ENCODE data around the gene ZNF185. TPM values are rescaled to one million over a fixed set of nuclear protein-coding genes. Genes with fewer than 3 reads are reported as not detected.

Gene ZNF185
- total RNA-seq, 1 experiment from 2014 or later: 0.26 TPM

DNA sequence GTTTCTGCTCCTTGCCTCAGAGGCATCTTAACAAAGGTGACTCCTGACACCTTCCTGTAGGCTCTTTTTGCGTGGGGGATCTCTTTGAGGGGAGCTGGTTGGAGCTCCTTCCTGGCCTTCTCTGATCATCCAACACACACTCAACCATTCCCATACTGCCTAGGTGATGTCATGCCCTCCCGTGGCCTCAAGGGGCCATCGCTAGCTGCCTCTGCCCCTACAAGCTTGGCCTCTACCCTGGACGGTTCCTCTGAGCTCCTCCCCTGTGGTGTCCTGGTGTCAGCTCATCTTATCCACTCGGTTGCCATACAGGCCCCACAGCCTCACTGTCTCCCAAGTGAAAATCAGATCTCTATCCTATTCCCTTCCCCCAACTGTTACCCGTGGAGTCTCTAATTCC, 13.7 kb upstream of the ZNF185 start:
- Histone ChIP-seq H3K27ac (no peak overlapping the region), H3K4me1 (no peaks in the 10 kb centered on the region), H3K4me3 (no peak overlapping the region), H3K9me3 (replicated peaks) (no peaks in the 10 kb centered on the region), H3K36me3 (no peaks in the 10 kb centered on the region), H3K27me3 (no peaks in the 10 kb centered on the region)
- DNase-seq: no peak

GRCh38 chrX:152886716-152887115, 11.2 kb upstream of the ZNF185 start:
- Histone ChIP-seq H3K27ac (no peak overlapping the region), H3K27me3 (no peaks in the 10 kb centered on the region), H3K9me3 (replicated peaks) (no peaks in the 10 kb centered on the region), H3K36me3 (no peaks in the 10 kb centered on the region), H3K4me3 (no peak overlapping the region), H3K4me1 (no peaks in the 10 kb centered on the region)
- no peak for DNase-seq

DNA sequence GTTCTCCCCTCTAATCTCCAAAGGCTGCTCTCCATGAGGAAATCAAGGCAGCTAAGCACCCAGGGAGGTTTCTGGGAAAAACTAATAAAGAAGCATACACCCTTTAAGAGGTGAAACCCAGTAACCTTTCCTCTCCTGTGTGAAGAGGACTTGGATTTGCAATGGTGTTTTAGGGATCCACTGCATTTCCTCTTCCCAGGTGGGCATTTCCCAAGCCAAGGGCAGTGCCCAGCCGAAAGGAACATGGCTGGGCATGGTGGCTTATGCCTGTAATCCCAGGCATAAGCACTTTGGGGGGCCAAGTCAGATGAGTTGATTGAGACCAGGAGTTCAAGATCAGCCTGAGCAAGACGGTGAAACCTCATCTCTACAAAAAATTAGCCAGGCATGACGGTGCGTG, 5.4 kb upstream of the ZNF185 start:
- no peaks in the 10 kb centered on the region for H3K9me3 ChIP-seq (replicated peaks)
- no peak overlapping the region for H3K27ac ChIP-seq
- no peaks in the 10 kb centered on the region for H3K27me3 ChIP-seq
- H3K4me1 ChIP-seq: no peaks in the 10 kb centered on the region
- H3K36me3 ChIP-seq: no peaks in the 10 kb centered on the region
- DNase-seq: no peak
- H3K4me3 ChIP-seq: no peak overlapping the region

DNA sequence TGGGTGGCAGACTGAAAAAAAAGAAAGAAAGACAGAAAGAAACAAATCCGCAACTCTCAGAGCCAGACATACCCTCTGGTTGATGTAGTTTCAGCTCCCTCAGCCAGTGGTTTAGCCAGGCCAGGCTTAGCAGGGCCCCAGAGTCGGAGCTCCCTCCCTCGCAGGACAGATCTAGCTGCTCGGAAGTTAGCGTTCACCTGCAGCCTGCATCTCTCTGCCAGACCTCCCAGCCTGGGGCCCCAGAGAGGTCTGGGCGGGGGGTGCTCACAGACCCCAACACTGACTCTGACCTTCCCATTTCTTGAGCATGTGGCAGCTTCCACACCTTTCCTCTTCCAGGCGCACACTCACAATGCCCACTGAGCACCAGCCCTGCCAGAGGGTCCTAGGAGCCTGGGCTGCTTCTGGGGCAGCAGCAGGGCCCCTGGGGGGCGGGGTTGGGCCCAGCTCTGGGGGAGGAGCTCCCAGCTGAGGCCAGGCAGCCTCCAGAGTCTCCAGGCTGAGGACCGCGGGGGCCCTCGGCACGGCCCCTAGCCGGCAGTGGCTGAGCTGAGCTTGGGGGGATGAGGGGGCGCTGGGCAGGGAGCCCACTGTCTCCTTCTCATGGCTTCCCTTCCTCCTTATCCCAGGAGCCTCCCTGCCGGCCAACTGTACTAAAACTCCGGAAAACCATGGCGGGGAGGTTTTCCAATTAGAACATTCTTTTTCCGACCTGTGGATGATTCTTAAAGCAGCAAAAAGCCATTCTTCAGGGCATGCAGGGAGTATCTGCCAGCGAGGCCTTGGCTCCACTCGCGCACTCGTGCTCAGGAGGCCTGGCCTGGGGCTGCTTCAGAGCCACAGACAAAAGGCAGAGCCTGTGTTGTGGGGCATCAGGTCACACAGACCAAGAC, 4.6 kb upstream of the ZNF185 start:
- Histone ChIP-seq H3K27me3 (no peaks in the 10 kb centered on the region), H3K9me3 (replicated peaks) (no peaks in the 10 kb centered on the region), H3K27ac (no peak overlapping the region), H3K4me1 (no peaks in the 10 kb centered on the region), H3K4me3 (no peak overlapping the region), H3K36me3 (no peaks in the 10 kb centered on the region)
- DNase-seq: no peak

DNA sequence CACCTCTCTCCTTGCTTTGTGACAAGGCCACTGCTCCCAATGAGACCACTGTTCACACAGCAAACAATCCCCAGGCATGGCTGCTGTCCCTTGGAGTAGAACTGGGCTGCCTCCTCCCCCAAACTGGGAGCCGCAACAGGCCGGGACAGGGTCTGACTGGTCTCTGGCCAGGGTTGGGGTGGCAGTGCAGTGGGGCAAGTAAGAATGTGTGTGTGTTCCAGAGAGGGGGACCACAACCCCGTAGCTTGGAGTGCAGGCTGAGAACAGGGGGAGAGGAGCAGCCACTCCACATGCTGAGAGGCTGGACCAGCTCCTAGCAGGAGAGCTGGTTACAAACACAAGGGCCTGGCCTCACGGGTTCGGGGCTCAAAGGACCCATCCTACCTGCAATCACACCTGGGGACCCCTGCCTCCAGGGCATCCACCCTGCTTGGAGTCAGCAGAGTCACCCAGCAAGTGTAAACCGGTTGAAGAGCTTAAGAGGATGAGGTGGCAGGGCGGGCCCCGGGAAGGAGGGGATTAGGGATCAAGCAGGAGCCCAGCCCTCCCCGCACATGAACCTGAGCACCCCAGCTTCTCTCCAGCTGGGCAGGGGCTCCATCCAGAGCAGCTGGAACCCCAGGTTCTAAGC, 3.8 kb upstream of the ZNF185 start:
- Histone ChIP-seq H3K4me1 (no peaks in the 10 kb centered on the region), H3K27ac (no peak overlapping the region), H3K36me3 (no peaks in the 10 kb centered on the region), H3K27me3 (no peaks in the 10 kb centered on the region), H3K9me3 (replicated peaks) (no peaks in the 10 kb centered on the region), H3K4me3 (no peak overlapping the region)
- no peak for DNase-seq

GRCh38 chrX:152895121-152895520, 2.7 kb upstream of the ZNF185 start:
- Histone ChIP-seq H3K36me3 (no peaks in the 10 kb centered on the region), H3K27me3 (no peaks in the 10 kb centered on the region)
- DNase-seq: no peak

DNA sequence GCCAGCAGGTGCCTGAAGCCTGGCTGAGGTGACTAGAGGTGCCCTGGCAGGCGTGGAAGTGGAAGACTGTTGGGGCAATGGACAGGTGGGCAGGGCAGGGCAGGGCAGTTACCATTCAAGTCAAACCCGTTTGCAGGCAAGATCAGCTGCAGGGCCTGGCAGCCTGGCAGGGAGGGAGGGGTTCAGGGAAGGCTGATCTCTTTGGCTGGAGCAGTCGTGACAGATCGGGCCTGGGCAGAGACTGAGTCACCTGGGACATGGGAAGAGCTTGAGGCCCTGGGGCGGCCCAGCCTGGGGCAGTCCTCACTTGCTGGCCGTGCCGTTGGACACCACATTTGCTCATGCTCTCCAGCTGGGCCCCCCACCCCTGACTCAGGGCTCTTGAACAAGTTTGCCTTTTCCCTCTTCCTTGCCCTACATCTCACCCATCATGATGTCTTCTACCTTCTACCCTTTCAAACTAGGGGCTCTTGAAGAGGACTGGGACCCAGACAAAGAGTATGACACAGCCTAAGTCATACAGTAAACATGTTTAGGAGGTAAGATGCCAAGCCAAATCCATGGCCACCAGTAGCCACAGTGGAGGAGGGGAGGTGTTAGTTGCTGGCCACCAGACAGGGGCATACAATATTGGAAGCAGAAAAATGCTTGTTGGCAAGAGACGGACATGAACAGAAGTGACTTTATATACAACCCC, 2.0 kb upstream of the ZNF185 start:
- Histone ChIP-seq H3K36me3 (no peaks in the 10 kb centered on the region), H3K27ac (no peak overlapping the region), H3K27me3 (no peaks in the 10 kb centered on the region), H3K9me3 (replicated peaks) (no peaks in the 10 kb centered on the region), H3K4me3 (no peak overlapping the region), H3K4me1 (no peaks in the 10 kb centered on the region)
- DNase-seq: no peak

More at GRCh38 chrX:152895121-152895520, 2.7 kb upstream of the ZNF185 start:
- Histone ChIP-seq H3K4me3 (no peak overlapping the region), H3K9me3 (replicated peaks) (no peaks in the 10 kb centered on the region), H3K27ac (no peak overlapping the region), H3K4me1 (no peaks in the 10 kb centered on the region)

GRCh38 chrX:152896450-152896849, 1.4 kb upstream of the ZNF185 start:
- no peaks in the 10 kb centered on the region for H3K27me3 ChIP-seq
- no peak overlapping the region for H3K4me3 ChIP-seq
- no peaks in the 10 kb centered on the region for H3K36me3 ChIP-seq
- no peak for DNase-seq
- no peak overlapping the region for H3K27ac ChIP-seq
- H3K9me3 ChIP-seq (replicated peaks): no peaks in the 10 kb centered on the region
- H3K4me1 ChIP-seq: no peaks in the 10 kb centered on the region

DNA sequence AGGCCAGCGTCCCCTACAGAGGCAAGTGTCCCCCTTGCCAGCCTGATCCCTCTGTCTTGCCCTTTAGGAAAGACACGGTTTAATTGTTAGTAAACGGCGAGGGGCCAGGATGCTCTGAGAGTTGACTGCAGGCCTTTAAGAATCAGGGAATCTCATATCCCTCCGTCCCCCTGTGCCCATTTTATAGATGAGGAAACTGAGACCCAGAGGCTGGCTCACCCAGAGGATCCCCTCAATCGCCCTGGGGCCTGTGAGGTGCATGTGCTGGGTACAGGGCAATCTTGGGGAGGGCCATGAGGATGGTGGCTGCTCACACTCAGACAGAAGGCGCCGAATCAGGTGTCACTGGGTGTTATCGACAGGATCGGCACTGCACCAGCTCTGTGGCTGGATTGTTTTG, 575 bp downstream of the ZNF185 start:
- no peaks in the 10 kb centered on the region for H3K9me3 ChIP-seq (replicated peaks)
- no peak for DNase-seq

GRCh38 chrX:152899111-152899873, 1.4 kb downstream of the ZNF185 start:
- Histone ChIP-seq H3K4me3 (no peak overlapping the region), H3K27me3 (no peaks in the 10 kb centered on the region)

More for the DNA sequence above, 575 bp downstream of the ZNF185 start:
- Histone ChIP-seq H3K36me3 (no peaks in the 10 kb centered on the region), H3K27me3 (no peaks in the 10 kb centered on the region), H3K4me1 (no peaks in the 10 kb centered on the region), H3K27ac (no peak overlapping the region), H3K4me3 (no peak overlapping the region)

GRCh38 chrX:152899874-152900719, 2.2 kb downstream of the ZNF185 start:
- Histone ChIP-seq H3K4me1 (no peaks in the 10 kb centered on the region), H3K27ac (no peak overlapping the region), H3K36me3 (no peaks in the 10 kb centered on the region), H3K9me3 (replicated peaks) (no peaks in the 10 kb centered on the region), H3K27me3 (no peaks in the 10 kb centered on the region), H3K4me3 (no peak overlapping the region)
- DNase-seq: no peak

More at GRCh38 chrX:152899111-152899873, 1.4 kb downstream of the ZNF185 start:
- no peaks in the 10 kb centered on the region for H3K9me3 ChIP-seq (replicated peaks)
- no peaks in the 10 kb centered on the region for H3K4me1 ChIP-seq
- no peaks in the 10 kb centered on the region for H3K36me3 ChIP-seq
- DNase-seq: no peak
- H3K27ac ChIP-seq: no peak overlapping the region

GRCh38 chrX:152900937-152901445, 3.1 kb downstream of the ZNF185 start:
- no peak for DNase-seq
- Histone ChIP-seq H3K27me3 (no peaks in the 10 kb centered on the region), H3K36me3 (no peaks in the 10 kb centered on the region), H3K9me3 (replicated peaks) (no peaks in the 10 kb centered on the region), H3K27ac (no peak overlapping the region), H3K4me3 (no peak overlapping the region), H3K4me1 (no peaks in the 10 kb centered on the region)

GRCh38 chrX:152901816-152902501, 4.1 kb downstream of the ZNF185 start:
- Histone ChIP-seq H3K4me1 (no peaks in the 10 kb centered on the region), H3K27ac (no peak overlapping the region), H3K36me3 (no peaks in the 10 kb centered on the region), H3K4me3 (no peak overlapping the region), H3K9me3 (replicated peaks) (no peaks in the 10 kb centered on the region), H3K27me3 (no peaks in the 10 kb centered on the region)
- DNase-seq: no peak
